IMR-90 (cell line): ENCODE data around the gene USP40. TPM values are rescaled to one million over a fixed set of nuclear protein-coding genes. Genes with fewer than 3 reads are reported as not detected.
A peak's percentile ranks its signal among the peaks of the same experiment; 100 is the strongest.

ENCODE experiments used
- ATAC-seq: fragments of 200-7000 bp; cut with Tn5 transposase; 2 replicates; pipeline ENCODE4 v1.9.1; 2020; ENCODE audit warnings: low read depth, mild to moderate bottlenecking, moderate library complexity
- BruUV-seq: library from RNA; stranded (reverse); fragments of 400-500 nt; replicated peaks from 2 replicates; lab custom pipeline; 2021; lab: Mats Ljungman, UMichigan
- CTCF ChIA-PET: fragments of 300-600 bp; formaldehyde crosslinking; extraction: SDS; loops from one replicate; lab custom pipeline; 2021; ENCODE audit warnings: antibody characterized with exemption; lab: Yijun Ruan, JAX
- POLR2A ChIA-PET: fragments of 300-600 bp; sonication (Branson Sonifier 250); formaldehyde crosslinking; loops from one replicate; lab custom pipeline; 2022; ENCODE audit warnings: antibody characterized with exemption; ENCODE audit not compliant: unreplicated experiment; lab: Charles Lee
- DNase-seq: peaks from one replicate; pipeline ENCODE4 v3.0.0; 2013
- H2AFZ ChIP-seq: replicated peaks from 2 replicates; pipeline ENCODE3; 2013; ENCODE audit warnings: low read length, mild to moderate bottlenecking; ENCODE audit not compliant: poor library complexity
- H2AK5ac ChIP-seq: 2 replicates; pipeline ENCODE4 v1.6.1; 2013; ENCODE audit warnings: low read depth, low read length, inconsistent platforms
- H2AK9ac ChIP-seq: replicated peaks from 2 replicates; pipeline ENCODE3; 2013; ENCODE audit warnings: mild to moderate bottlenecking, low read depth, low read length, moderate library complexity; ENCODE audit not compliant: poor library complexity
- H2BK120ac ChIP-seq: 2 replicates; pipeline ENCODE4 v1.6.1; 2013; ENCODE audit warnings: low read depth, low read length, inconsistent platforms
- H2BK15ac ChIP-seq: 3 replicates; pipeline ENCODE4 v1.6.1; 2013; ENCODE audit warnings: low read depth, low read length, inconsistent platforms
- H2BK20ac ChIP-seq: 2 replicates; pipeline ENCODE4 v1.6.1; 2013; ENCODE audit warnings: low read depth, mild to moderate bottlenecking, inconsistent platforms, low read length, moderate library complexity
- H2BK5ac ChIP-seq: 2 replicates; pipeline ENCODE4 v1.6.1; 2013; ENCODE audit warnings: mild to moderate bottlenecking, low read depth, low read length, inconsistent platforms; ENCODE audit not compliant: poor library complexity, severe bottlenecking
- H3K14ac ChIP-seq: replicated peaks from 2 replicates; pipeline ENCODE4 v1.6.1; 2013; ENCODE audit warnings: low read depth, low read length, inconsistent platforms
- H3K18ac ChIP-seq: 2 replicates; pipeline ENCODE4 v1.6.1; 2013; ENCODE audit warnings: low read depth, low read length, control low read depth
- H3K23ac ChIP-seq: 2 replicates; pipeline ENCODE4 v1.6.1; 2013; ENCODE audit warnings: low read depth, low read length, inconsistent platforms
- H3K27ac ChIP-seq: 2 replicates; pipeline ENCODE4 v1.5.1; 2013; ENCODE audit warnings: mild to moderate bottlenecking, control low read depth, low read length; ENCODE audit not compliant: insufficient read depth
- H3K27me3 ChIP-seq: 2 replicates; pipeline ENCODE4 v1.6.1; 2013; ENCODE audit warnings: low read length; ENCODE audit not compliant: control insufficient read depth, insufficient read depth
- H3K36me3 ChIP-seq: 2 replicates; pipeline ENCODE4 v1.6.1; 2013; ENCODE audit warnings: low read length, mixed read lengths; ENCODE audit not compliant: control insufficient read depth, insufficient read depth
- H3K4ac ChIP-seq: 2 replicates; pipeline ENCODE4 v1.6.1; 2013; ENCODE audit warnings: low read depth, low read length, inconsistent platforms
- H3K4me1 ChIP-seq: 2 replicates; pipeline ENCODE4 v1.6.1; 2013; ENCODE audit warnings: low read length, mixed read lengths; ENCODE audit not compliant: control insufficient read depth, insufficient read depth
- H3K4me2 ChIP-seq: 2 replicates; pipeline ENCODE4 v1.6.1; 2013; ENCODE audit warnings: low read depth, mild to moderate bottlenecking, control low read depth, low read length, moderate library complexity
- H3K4me3 ChIP-seq: 2 replicates; pipeline ENCODE4 v1.5.1; 2013; ENCODE audit warnings: low read depth, mild to moderate bottlenecking, control low read depth, low read length, moderate library complexity; ENCODE audit not compliant: insufficient read depth
- H3K56ac ChIP-seq: 2 replicates; pipeline ENCODE4 v1.6.1; 2013; ENCODE audit warnings: low read length, inconsistent platforms; ENCODE audit not compliant: insufficient read depth; ENCODE audit errors: extremely low read depth
- H3K79me1 ChIP-seq, 2 experiments: 2 replicates each; pipeline ENCODE4 v1.6.1; 2013; ENCODE audit warnings: low read length in 2 of 2, inconsistent platforms in 1 of 2, low read depth in 1 of 2
- H3K9ac ChIP-seq: 2 replicates; pipeline ENCODE4 v1.6.1; 2013; ENCODE audit warnings: low read depth, low read length, control low read depth
- H3K9me1 ChIP-seq: 2 replicates; pipeline ENCODE4 v1.6.1; 2013; ENCODE audit warnings: low read length, inconsistent platforms; ENCODE audit not compliant: insufficient read depth
- H3K9me3 ChIP-seq: 2 replicates; pipeline ENCODE4 v1.6.1; 2013; ENCODE audit warnings: low read length; ENCODE audit not compliant: control insufficient read depth, insufficient read depth
- H4K20me1 ChIP-seq: 2 replicates; pipeline ENCODE4 v1.6.1; 2013; ENCODE audit warnings: low read length, inconsistent platforms; ENCODE audit not compliant: insufficient read depth
- H4K5ac ChIP-seq: 2 replicates; pipeline ENCODE4 v1.6.1; 2013; ENCODE audit warnings: mild to moderate bottlenecking, low read depth, low read length, control low read depth
- H4K8ac ChIP-seq, 2 experiments: 2 replicates each; pipeline ENCODE4 v1.6.1; 2013; ENCODE audit warnings: low read depth in 2 of 2, low read length in 2 of 2, control low read depth in 1 of 2, inconsistent platforms in 1 of 2
- H4K91ac ChIP-seq: 2 replicates; pipeline ENCODE4 v1.6.1; 2013; ENCODE audit warnings: low read depth, low read length, inconsistent platforms; ENCODE audit not compliant: insufficient read depth
- BHLHE40 ChIP-seq: fragments of 150-350 bp; IDR thresholded peaks from 2 replicates; pipeline ENCODE4 v1.6.1; 2016; ENCODE audit warnings: mild to moderate bottlenecking, low read depth, low read length
- CEBPB ChIP-seq: IDR thresholded peaks from 2 replicates; pipeline ENCODE4 v1.6.1; 2012; ENCODE audit warnings: low read depth, low read length, improper control_type of control experiment
- CHD1 ChIP-seq: IDR thresholded peaks from 2 replicates; pipeline ENCODE4 v1.6.1; 2012; ENCODE audit warnings: low read depth, low read length, improper control_type of control experiment
- FOS ChIP-seq: fragments of 150-350 bp; IDR thresholded peaks from 2 replicates; pipeline ENCODE4 v1.6.1; 2016; ENCODE audit warnings: low read depth, low read length
- MAFK ChIP-seq: IDR thresholded peaks from 2 replicates; pipeline ENCODE4 v1.6.1; 2012; ENCODE audit warnings: low read depth, low read length, improper control_type of control experiment
- MAZ ChIP-seq: IDR thresholded peaks from 2 replicates; pipeline ENCODE4 v1.6.1; 2012; ENCODE audit warnings: low read depth, mild to moderate bottlenecking, low read length, improper control_type of control experiment, moderate library complexity, borderline replicate concordance
- MXI1 ChIP-seq: IDR thresholded peaks from 2 replicates; pipeline ENCODE4 v1.6.1; 2012; ENCODE audit warnings: low read depth, mild to moderate bottlenecking, low read length, moderate library complexity, borderline replicate concordance
- NFE2L2 ChIP-seq: fragments of 150-350 bp; IDR thresholded peaks from 2 replicates; pipeline ENCODE4 v1.6.1; 2016; ENCODE audit warnings: low read depth, mild to moderate bottlenecking, low read length
- POLR2A ChIP-seq: IDR thresholded peaks from 2 replicates; pipeline ENCODE4 v1.6.1; 2012; ENCODE audit warnings: mild to moderate bottlenecking, low read depth, low read length
- RAD21 ChIP-seq: IDR thresholded peaks from 2 replicates; pipeline ENCODE4 v1.6.1; 2012; ENCODE audit warnings: low read length, improper control_type of control experiment
- RCOR1 ChIP-seq: IDR thresholded peaks from 2 replicates; pipeline ENCODE4 v1.6.1; 2012; ENCODE audit warnings: mild to moderate bottlenecking, low read length, improper control_type of control experiment; ENCODE audit not compliant: insufficient replicate concordance
- RFX5 ChIP-seq: IDR thresholded peaks from 2 replicates; pipeline ENCODE4 v1.8.0; 2012; ENCODE audit warnings: low read depth, mild to moderate bottlenecking, low read length, moderate library complexity
- SMC3 ChIP-seq: fragments of 150-350 bp; IDR thresholded peaks from 2 replicates; pipeline ENCODE4 v1.6.1; 2016; ENCODE audit warnings: low read depth, mild to moderate bottlenecking, antibody characterized with exemption, low read length, moderate library complexity
- WGBS, 2 experiments: methylation state at CpG; one replicate each; pipeline versions ENCODE4 v1.1.5 to v1.1.7; 2013; ENCODE audit warnings: missing lambda C conversion rate in 2 of 2; ENCODE audit not compliant: insufficient read length in 1 of 2; ENCODE audit errors: extremely low coverage in 2 of 2; 5-methylcytosine and 5-hydroxymethylcytosine counted together
- dilution Hi-C: fragments of 300-500 bp; cut with HindIII; formaldehyde crosslinking; loops from one replicate; pipeline ENCODE4 v1.14.3; 2018; ENCODE audit warnings: low sequenced_read_pairs; ENCODE audit not compliant: unreplicated experiment
- in situ Hi-C: fragments of 300-500 bp; cut with MboI; formaldehyde crosslinking; loops from 3 replicates; pipeline ENCODE4 v1.14.3; 2019; ENCODE audit warnings: low sequenced_read_pairs, inconsistent platforms, mixed read lengths
- intact Hi-C: fragments of 100-400 bp; cut with micrococcal nuclease; formaldehyde crosslinking; loops from 2 replicates; pipeline ENCODE4 v1.10.0; 2022
- polyA plus RNA-seq, 3 experiments: library from polyadenylated mRNA; depleted of rRNA; stranded (reverse); fragments of >200 nt; gene quantifications; 2 replicates each; pipeline ENCODE4 v1.2.3, GENCODE V29; 2012; ENCODE audit warnings: low replicate concordance in 1 of 3
- total RNA-seq: library from RNA; depleted of rRNA; stranded (reverse); fragments of >200 nt; gene quantifications from 2 replicates; pipeline ENCODE4 v1.2.3, GENCODE V29; 2012
- TF ChIP-seq, protein P1 (sequence below): conservative IDR thresholded peaks from 2 replicates; pipeline ENCODE4 v1.5.1; 2012; ENCODE audit warnings: mild to moderate bottlenecking, low read depth, low read length, improper control_type of control experiment
- TF ChIP-seq, protein P2 (sequence below): fragments of 150-350 bp; IDR thresholded peaks from 2 replicates; pipeline ENCODE4 v1.6.1; 2017; ENCODE audit warnings: mild to moderate bottlenecking, antibody characterized with exemption, low read length, low read depth
- TF ChIP-seq, protein P3 (sequence below): fragments of 150-350 bp; IDR thresholded peaks from 2 replicates; pipeline ENCODE4 v1.6.1; 2016; ENCODE audit warnings: low read depth, mild to moderate bottlenecking, low read length, moderate library complexity, borderline replicate concordance

The USP40 gene
- total and polyA plus RNA-seq, 2 of the 4 experiments (the other 2 are of a cell fraction), result 30.1 to 30.8 TPM

DNA sequence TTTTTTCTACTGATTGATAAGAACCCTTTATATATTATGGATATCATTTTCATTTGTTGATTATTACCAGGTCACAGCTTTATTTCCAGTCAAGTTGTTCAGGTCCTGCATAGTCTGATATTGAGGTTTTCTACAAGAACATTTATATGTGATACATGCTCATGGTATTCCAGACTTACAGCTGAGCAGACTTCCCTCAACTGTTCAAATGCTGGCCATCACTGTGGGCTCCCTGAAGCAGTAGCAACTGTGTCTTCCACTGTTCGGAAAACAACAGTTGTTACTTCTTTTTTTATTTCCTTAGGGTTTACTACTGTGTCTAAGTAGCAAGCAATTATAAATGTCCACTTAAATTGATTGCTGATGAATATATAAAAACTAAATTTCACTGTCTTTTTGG lies 132.8 kb downstream of the USP40 start:
- no peaks in the 10 kb centered on the region for H3K27me3 ChIP-seq
- no peak overlapping the region for H4K91ac ChIP-seq
- H4K5ac ChIP-seq, result no peak overlapping the region
- no peak overlapping the region for H3K4me3 ChIP-seq
- H2AK9ac ChIP-seq, result no peak overlapping the region
- ChIA-PET CTCF (interaction anchor here (1.1 kb wide), 1 partner anchor 10 kb away, joined by 4 read pairs; no protein-coding TSS in a partner anchor), POLR2A (no interaction called here)
- no peak for TF ChIP-seq MXI1
- TF ChIP-seq RCOR1, result no peak
- no peak for TF ChIP-seq CEBPB
- TF ChIP-seq, protein P1, sequence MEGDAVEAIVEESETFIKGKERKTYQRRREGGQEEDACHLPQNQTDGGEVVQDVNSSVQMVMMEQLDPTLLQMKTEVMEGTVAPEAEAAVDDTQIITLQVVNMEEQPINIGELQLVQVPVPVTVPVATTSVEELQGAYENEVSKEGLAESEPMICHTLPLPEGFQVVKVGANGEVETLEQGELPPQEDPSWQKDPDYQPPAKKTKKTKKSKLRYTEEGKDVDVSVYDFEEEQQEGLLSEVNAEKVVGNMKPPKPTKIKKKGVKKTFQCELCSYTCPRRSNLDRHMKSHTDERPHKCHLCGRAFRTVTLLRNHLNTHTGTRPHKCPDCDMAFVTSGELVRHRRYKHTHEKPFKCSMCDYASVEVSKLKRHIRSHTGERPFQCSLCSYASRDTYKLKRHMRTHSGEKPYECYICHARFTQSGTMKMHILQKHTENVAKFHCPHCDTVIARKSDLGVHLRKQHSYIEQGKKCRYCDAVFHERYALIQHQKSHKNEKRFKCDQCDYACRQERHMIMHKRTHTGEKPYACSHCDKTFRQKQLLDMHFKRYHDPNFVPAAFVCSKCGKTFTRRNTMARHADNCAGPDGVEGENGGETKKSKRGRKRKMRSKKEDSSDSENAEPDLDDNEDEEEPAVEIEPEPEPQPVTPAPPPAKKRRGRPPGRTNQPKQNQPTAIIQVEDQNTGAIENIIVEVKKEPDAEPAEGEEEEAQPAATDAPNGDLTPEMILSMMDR, result no peak
- no peak for TF ChIP-seq FOS
- TF ChIP-seq BHLHE40, result no peak
- TF ChIP-seq NFE2L2, result no peak
- no peak for TF ChIP-seq CHD1
- TF ChIP-seq RAD21, result no peak
- TF ChIP-seq RFX5, result no peak
- no peak for TF ChIP-seq POLR2A
- TF ChIP-seq, protein P2, sequence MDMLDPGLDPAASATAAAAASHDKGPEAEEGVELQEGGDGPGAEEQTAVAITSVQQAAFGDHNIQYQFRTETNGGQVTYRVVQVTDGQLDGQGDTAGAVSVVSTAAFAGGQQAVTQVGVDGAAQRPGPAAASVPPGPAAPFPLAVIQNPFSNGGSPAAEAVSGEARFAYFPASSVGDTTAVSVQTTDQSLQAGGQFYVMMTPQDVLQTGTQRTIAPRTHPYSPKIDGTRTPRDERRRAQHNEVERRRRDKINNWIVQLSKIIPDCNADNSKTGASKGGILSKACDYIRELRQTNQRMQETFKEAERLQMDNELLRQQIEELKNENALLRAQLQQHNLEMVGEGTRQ, result no peak
- no peak for TF ChIP-seq MAZ
- TF ChIP-seq SMC3, result no peak
- TF ChIP-seq MAFK, result no peak
- TF ChIP-seq, protein P3, sequence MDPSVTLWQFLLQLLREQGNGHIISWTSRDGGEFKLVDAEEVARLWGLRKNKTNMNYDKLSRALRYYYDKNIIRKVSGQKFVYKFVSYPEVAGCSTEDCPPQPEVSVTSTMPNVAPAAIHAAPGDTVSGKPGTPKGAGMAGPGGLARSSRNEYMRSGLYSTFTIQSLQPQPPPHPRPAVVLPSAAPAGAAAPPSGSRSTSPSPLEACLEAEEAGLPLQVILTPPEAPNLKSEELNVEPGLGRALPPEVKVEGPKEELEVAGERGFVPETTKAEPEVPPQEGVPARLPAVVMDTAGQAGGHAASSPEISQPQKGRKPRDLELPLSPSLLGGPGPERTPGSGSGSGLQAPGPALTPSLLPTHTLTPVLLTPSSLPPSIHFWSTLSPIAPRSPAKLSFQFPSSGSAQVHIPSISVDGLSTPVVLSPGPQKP, result no peak
- H3K4ac ChIP-seq, result no peak overlapping the region
- H3K4me1 ChIP-seq, result peaks cover 10% of the 10 kb centered on the region
- in situ Hi-C loops (no loop called here), dilution Hi-C loops (no loop called here), intact Hi-C loops (no loop called here)
- ATAC-seq (peak; percentile 53), DNase-seq (peak; percentile 44)
- H3K79me1 ChIP-seq, result peaks cover 6 to 15% of the 10 kb centered on the region in 2 experiments; a peak in 3 of 4 replicates
- no CpG with 5 or more reads among the region's 1 CpG for WGBS, 2 experiments
- no peak overlapping the region for H3K9ac ChIP-seq
- H3K23ac ChIP-seq, result no peak overlapping the region
- H3K9me1 ChIP-seq, result peaks cover 10% of the 10 kb centered on the region
- H3K56ac ChIP-seq, result no peak overlapping the region
- H4K20me1 ChIP-seq, result no peaks in the 10 kb centered on the region
- no peak overlapping the region for H2BK15ac ChIP-seq
- no peak overlapping the region for H3K27ac ChIP-seq
- peaks cover 26% of the 10 kb centered on the region for H3K36me3 ChIP-seq
- H2BK120ac ChIP-seq, result no peak overlapping the region
- no peak overlapping the region for H2BK20ac ChIP-seq
- no peak overlapping the region for H2BK5ac ChIP-seq
- H3K14ac ChIP-seq, result no peak overlapping the region
- H2AFZ ChIP-seq, result no peak overlapping the region
- no peaks in the 10 kb centered on the region for H3K9me3 ChIP-seq
- H3K4me2 ChIP-seq, result no peak overlapping the region
- no peak overlapping the region for H2AK5ac ChIP-seq
- no peak overlapping the region for H4K8ac ChIP-seq
- no peak overlapping the region for H3K18ac ChIP-seq
- BruUV-seq, result no TSS peak
